Measurements from ENCODE around the gene EFCAB12. TPM values are rescaled to one million over a fixed set of nuclear protein-coding genes. Genes with fewer than 3 reads are reported as not detected.
"Not testable (repeated sequence)": the region's sequence is repeated elsewhere in the genome, so short reads cannot be mapped to it uniquely, and the experiment has no call there.

The EFCAB12 gene
- total and polyA plus RNA-seq, 2 of the 13 experiments (the other 11 are each of a cell fraction or from before 2014, with no cell fraction given), result 0.31 to 2.4 TPM

DNA sequence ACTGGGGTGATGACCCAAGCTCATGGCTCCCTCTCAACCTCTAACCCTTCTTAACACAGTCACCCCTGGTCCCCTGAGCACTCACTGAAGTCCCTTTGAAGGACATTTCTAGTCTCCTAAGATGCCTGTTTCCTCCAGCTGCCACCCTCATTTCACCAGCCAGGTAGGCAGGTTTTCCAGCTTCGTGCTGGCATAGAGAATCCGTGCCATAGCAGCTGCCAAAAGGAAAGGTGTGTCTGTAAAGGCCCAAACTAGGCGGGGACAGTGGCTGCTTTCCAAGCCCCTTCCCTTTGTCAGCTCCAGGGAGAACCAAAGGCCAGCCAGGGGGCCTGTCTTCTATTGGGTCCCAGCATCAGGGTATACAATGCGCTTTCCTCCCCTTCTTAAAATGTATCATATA lies 36.9 kb downstream of the EFCAB12 start:
- H3K9ac ChIP-seq (ENCODE audit: insufficient read depth, low read depth, low read length); DNase-seq (ENCODE audit: low spot score); H3K27me3 ChIP-seq (ENCODE audit: control insufficient read depth in 1 of 2, insufficient read depth in 2 of 2, low read length in 2 of 2); H2AFZ ChIP-seq (ENCODE audit: low read length); BruUV-seq (replicated peaks); POLR2A ChIA-PET; H4K20me1 ChIP-seq (ENCODE audit: insufficient read depth, low read length); H3K4me3 ChIP-seq (replicated peaks in 1 of 3; ENCODE audit: insufficient read depth in 1 of 3, low read depth in 2 of 3, low read length in 3 of 3); intact Hi-C loops (cut with micrococcal nuclease; ENCODE audit: unreplicated experiment); H3K9me3 ChIP-seq (ENCODE audit: low read length); in situ Hi-C loops (cut with HindIII; ENCODE audit: extremely low pct_ligation_motif_present, low pct_unique_long_range_greater_than_20kb); ATAC-seq; H3K4me2 ChIP-seq (ENCODE audit: low read depth, low read length); CTCF ChIA-PET (ENCODE audit: low intra/inter-chr PET ratio, low total read pairs); FAIRE-seq: not testable (repeated sequence)
- H3K27ac ChIP-seq (ENCODE audit: extremely low read length, insufficient read depth, low read length), result peak overlapping the region; percentile 22
- peaks cover 91% of the 10 kb centered on the region for H3K4me1 ChIP-seq (ENCODE audit: insufficient read depth, low read length)
- 100% methylated on average over 3 of the region's 4 CpGs for WGBS (ENCODE audit: low lambda C conversion rate)
- peaks cover 6 to 42% of the 10 kb centered on the region in 2 experiments; a peak in 3 of 5 replicates for H3K36me3 ChIP-seq (replicated peaks in 1 of 2; ENCODE audit: control insufficient read depth in 1 of 2, insufficient read depth in 2 of 2, low read length in 2 of 2)
- H3K79me2 ChIP-seq (ENCODE audit: insufficient read depth, low read length), result peaks cover 23% of the 10 kb centered on the region

DNA sequence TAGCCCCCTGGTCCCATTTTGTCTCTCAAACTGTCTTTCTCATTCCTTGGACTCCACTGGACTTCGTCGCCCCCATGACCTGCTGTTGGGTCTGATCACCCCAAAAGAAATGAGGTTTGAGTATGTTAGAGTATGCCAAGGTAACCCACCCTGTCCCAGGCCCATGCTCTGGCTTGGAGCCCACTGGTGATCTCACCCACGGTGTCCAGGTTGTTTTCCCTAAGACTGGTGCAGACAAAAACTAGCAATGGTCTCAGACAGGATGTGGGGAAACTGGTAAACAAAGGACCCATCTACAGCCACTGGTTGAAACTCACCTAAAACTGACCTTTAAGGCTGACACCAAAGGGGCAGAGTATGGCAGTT lies 38.9 kb downstream of the EFCAB12 start:
- Histone ChIP-seq H3K4me2 (ENCODE audit: low read depth, low read length) (peak overlapping the region; percentile 55), H3K9ac (ENCODE audit: insufficient read depth, low read depth, low read length) (peak overlapping the region; percentile 71), H2AFZ (ENCODE audit: low read length) (no peak overlapping the region), H3K27me3 (ENCODE audit: control insufficient read depth in 1 of 2, insufficient read depth in 2 of 2, low read length in 2 of 2) (no peaks in the 10 kb centered on the region), H3K79me2 (ENCODE audit: insufficient read depth, low read length) (peaks cover 4% of the 10 kb centered on the region), H3K4me3 (replicated peaks in 1 of 3; ENCODE audit: insufficient read depth in 1 of 3, low read depth in 2 of 3, low read length in 3 of 3) (no peak overlapping the region), H4K20me1 (ENCODE audit: insufficient read depth, low read length) (peaks cover 2% of the 10 kb centered on the region; the same call in 1 of the 2 replicates), H3K27ac (ENCODE audit: extremely low read length, insufficient read depth, low read length) (peak overlapping the region; percentile 91), H3K36me3 (replicated peaks in 1 of 2; ENCODE audit: control insufficient read depth in 1 of 2, insufficient read depth in 2 of 2, low read length in 2 of 2) (peaks cover 6 to 32% of the 10 kb centered on the region in 2 experiments; a peak in 3 of 5 replicates), H3K9me3 (ENCODE audit: low read length) (no peaks in the 10 kb centered on the region), H3K4me1 (ENCODE audit: insufficient read depth, low read length) (peaks cover 70% of the 10 kb centered on the region)
- DNase-seq (ENCODE audit: low spot score), result no peak
- intact Hi-C loops (cut with micrococcal nuclease; ENCODE audit: unreplicated experiment), result loop anchor here (10.0 kb wide), 1 partner anchor 235 kb away; no protein-coding TSS in a partner anchor
- CTCF ChIA-PET (ENCODE audit: low intra/inter-chr PET ratio, low total read pairs), result no interaction called here
- WGBS (ENCODE audit: low lambda C conversion rate), result 63% methylated on average over 3 of the region's 3 CpGs
- BruUV-seq (replicated peaks), result no TSS peak
- in situ Hi-C loops (cut with HindIII; ENCODE audit: extremely low pct_ligation_motif_present, low pct_unique_long_range_greater_than_20kb), result no loop called here
- POLR2A ChIA-PET, result interaction anchor here (1.2 to 2.0 kb wide), 4 partner anchors 39 to 205 kb away, joined by 3 to 9 read pairs (median 5); partner anchors contain the start of gene EFCAB12
- no peak for ATAC-seq
- no peak for FAIRE-seq
- TF ChIP-seq KDM5B (CRISPR knock-in tag; IDR thresholded peaks at IDR 0.05; ENCODE audit: borderline replicate concordance) (no peak), DMTF1 (CRISPR knock-in tag; IDR thresholded peaks at IDR 0.05) (no peak), SP5 (CRISPR knock-in tag; IDR thresholded peaks at IDR 0.05; ENCODE audit: borderline replicate concordance, low read depth) (no peak), GATA4 (IDR thresholded peaks at IDR 0.05; ENCODE audit: borderline replicate concordance, low read depth) (no peak), FOXA1 (IDR thresholded peaks at IDR 0.05) (no peak), FOXA1 (CRISPR knock-in tag; IDR thresholded peaks at IDR 0.05) (0 out of 2 replicates have a peak, but pooled peaks have one; percentile 6), POLR2G (IDR thresholded peaks at IDR 0.05; ENCODE audit: low read depth, low read length) (0 out of 2 replicates have a peak, but pooled peaks have one; percentile 1), ZBTB7A (CRISPR knock-in tag; IDR thresholded peaks at IDR 0.05) (no peak), SP2 (CRISPR knock-in tag; IDR thresholded peaks at IDR 0.05) (no peak), RARA (CRISPR knock-in tag; IDR thresholded peaks at IDR 0.05) (peak; percentile 37; the same call in 1 of the 2 replicates), ZNF224 (CRISPR knock-in tag; IDR thresholded peaks at IDR 0.05) (no peak), SKI (IDR thresholded peaks at IDR 0.05; ENCODE audit: partially characterized antibody) (no peak), BCL6 (CRISPR knock-in tag; IDR thresholded peaks at IDR 0.05) (no peak), ZNF773 (CRISPR knock-in tag; IDR thresholded peaks at IDR 0.05; ENCODE audit: borderline replicate concordance) (no peak)
- TF ChIP-seq, protein P1, sequence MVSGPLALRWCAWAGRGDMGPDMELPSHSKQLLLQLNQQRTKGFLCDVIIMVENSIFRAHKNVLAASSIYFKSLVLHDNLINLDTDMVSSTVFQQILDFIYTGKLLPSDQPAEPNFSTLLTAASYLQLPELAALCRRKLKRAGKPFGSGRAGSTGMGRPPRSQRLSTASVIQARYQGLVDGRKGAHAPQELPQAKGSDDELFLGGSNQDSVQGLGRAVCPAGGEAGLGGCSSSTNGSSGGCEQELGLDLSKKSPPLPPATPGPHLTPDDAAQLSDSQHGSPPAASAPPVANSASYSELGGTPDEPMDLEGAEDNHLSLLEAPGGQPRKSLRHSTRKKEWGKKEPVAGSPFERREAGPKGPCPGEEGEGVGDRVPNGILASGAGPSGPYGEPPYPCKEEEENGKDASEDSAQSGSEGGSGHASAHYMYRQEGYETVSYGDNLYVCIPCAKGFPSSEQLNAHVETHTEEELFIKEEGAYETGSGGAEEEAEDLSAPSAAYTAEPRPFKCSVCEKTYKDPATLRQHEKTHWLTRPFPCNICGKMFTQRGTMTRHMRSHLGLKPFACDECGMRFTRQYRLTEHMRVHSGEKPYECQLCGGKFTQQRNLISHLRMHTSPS (CRISPR knock-in tag; IDR thresholded peaks at IDR 0.05; ENCODE audit: low read depth), result no peak

All from HepG2 (cell line).